Measurements from ENCODE around the gene SDS.

- no peak for TF ChIP-seq CTCF (IDR thresholded peaks at IDR 0.05)
- no peak for TF ChIP-seq EZH2 (IDR thresholded peaks at IDR 0.05; ENCODE audit: borderline replicate concordance, insufficient read depth, low read depth, low read length, poor library complexity, severe bottlenecking)
Measured at GRCh38 chr12:113384778-113385177, 18.9 kb downstream of the SDS start.

Data from B cell (primary cell).